IMR-90 (cell line): ENCODE results near the gene STK33. TPM values are rescaled to one million over a fixed set of nuclear protein-coding genes. Genes with fewer than 3 reads are reported as not detected.
A peak's percentile ranks its signal among the peaks of the same experiment; 100 is the strongest.

ENCODE experiments used
- ATAC-seq: fragments of 200-7000 bp; cut with Tn5 transposase; 2 replicates; pipeline ENCODE4 v1.9.1; 2020; ENCODE audit warnings: low read depth, mild to moderate bottlenecking, moderate library complexity
- BruUV-seq: library from RNA; stranded (reverse); fragments of 400-500 nt; replicated peaks from 2 replicates; lab custom pipeline; 2021; lab: Mats Ljungman, UMichigan
- CTCF ChIA-PET: fragments of 300-600 bp; formaldehyde crosslinking; extraction: SDS; loops from one replicate; lab custom pipeline; 2021; ENCODE audit warnings: antibody characterized with exemption; lab: Yijun Ruan, JAX
- POLR2A ChIA-PET: fragments of 300-600 bp; sonication (Branson Sonifier 250); formaldehyde crosslinking; loops from one replicate; lab custom pipeline; 2022; ENCODE audit warnings: antibody characterized with exemption; ENCODE audit not compliant: unreplicated experiment; lab: Charles Lee
- DNase-seq: peaks from one replicate; pipeline ENCODE4 v3.0.0; 2013
- H2AFZ ChIP-seq: replicated peaks from 2 replicates; pipeline ENCODE3; 2013; ENCODE audit warnings: low read length, mild to moderate bottlenecking; ENCODE audit not compliant: poor library complexity
- H2AK5ac ChIP-seq: 2 replicates; pipeline ENCODE4 v1.6.1; 2013; ENCODE audit warnings: low read depth, low read length, inconsistent platforms
- H2AK9ac ChIP-seq: replicated peaks from 2 replicates; pipeline ENCODE3; 2013; ENCODE audit warnings: mild to moderate bottlenecking, low read depth, low read length, moderate library complexity; ENCODE audit not compliant: poor library complexity
- H2BK120ac ChIP-seq: 2 replicates; pipeline ENCODE4 v1.6.1; 2013; ENCODE audit warnings: low read depth, low read length, inconsistent platforms
- H2BK15ac ChIP-seq: 3 replicates; pipeline ENCODE4 v1.6.1; 2013; ENCODE audit warnings: low read depth, low read length, inconsistent platforms
- H2BK20ac ChIP-seq: 2 replicates; pipeline ENCODE4 v1.6.1; 2013; ENCODE audit warnings: low read depth, mild to moderate bottlenecking, inconsistent platforms, low read length, moderate library complexity
- H2BK5ac ChIP-seq: 2 replicates; pipeline ENCODE4 v1.6.1; 2013; ENCODE audit warnings: mild to moderate bottlenecking, low read depth, low read length, inconsistent platforms; ENCODE audit not compliant: poor library complexity, severe bottlenecking
- H3K14ac ChIP-seq: replicated peaks from 2 replicates; pipeline ENCODE4 v1.6.1; 2013; ENCODE audit warnings: low read depth, low read length, inconsistent platforms
- H3K18ac ChIP-seq: 2 replicates; pipeline ENCODE4 v1.6.1; 2013; ENCODE audit warnings: low read depth, low read length, control low read depth
- H3K23ac ChIP-seq: 2 replicates; pipeline ENCODE4 v1.6.1; 2013; ENCODE audit warnings: low read depth, low read length, inconsistent platforms
- H3K27ac ChIP-seq: 2 replicates; pipeline ENCODE4 v1.5.1; 2013; ENCODE audit warnings: mild to moderate bottlenecking, control low read depth, low read length; ENCODE audit not compliant: insufficient read depth
- H3K27me3 ChIP-seq: 2 replicates; pipeline ENCODE4 v1.6.1; 2013; ENCODE audit warnings: low read length; ENCODE audit not compliant: control insufficient read depth, insufficient read depth
- H3K36me3 ChIP-seq: 2 replicates; pipeline ENCODE4 v1.6.1; 2013; ENCODE audit warnings: low read length, mixed read lengths; ENCODE audit not compliant: control insufficient read depth, insufficient read depth
- H3K4ac ChIP-seq: 2 replicates; pipeline ENCODE4 v1.6.1; 2013; ENCODE audit warnings: low read depth, low read length, inconsistent platforms
- H3K4me1 ChIP-seq: 2 replicates; pipeline ENCODE4 v1.6.1; 2013; ENCODE audit warnings: low read length, mixed read lengths; ENCODE audit not compliant: control insufficient read depth, insufficient read depth
- H3K4me2 ChIP-seq: 2 replicates; pipeline ENCODE4 v1.6.1; 2013; ENCODE audit warnings: low read depth, mild to moderate bottlenecking, control low read depth, low read length, moderate library complexity
- H3K4me3 ChIP-seq: 2 replicates; pipeline ENCODE4 v1.5.1; 2013; ENCODE audit warnings: low read depth, mild to moderate bottlenecking, control low read depth, low read length, moderate library complexity; ENCODE audit not compliant: insufficient read depth
- H3K56ac ChIP-seq: 2 replicates; pipeline ENCODE4 v1.6.1; 2013; ENCODE audit warnings: low read length, inconsistent platforms; ENCODE audit not compliant: insufficient read depth; ENCODE audit errors: extremely low read depth
- H3K79me1 ChIP-seq, 2 experiments: 2 replicates each; pipeline ENCODE4 v1.6.1; 2013; ENCODE audit warnings: low read length in 2 of 2, inconsistent platforms in 1 of 2, low read depth in 1 of 2
- H3K9ac ChIP-seq: 2 replicates; pipeline ENCODE4 v1.6.1; 2013; ENCODE audit warnings: low read depth, low read length, control low read depth
- H3K9me1 ChIP-seq: 2 replicates; pipeline ENCODE4 v1.6.1; 2013; ENCODE audit warnings: low read length, inconsistent platforms; ENCODE audit not compliant: insufficient read depth
- H3K9me3 ChIP-seq: 2 replicates; pipeline ENCODE4 v1.6.1; 2013; ENCODE audit warnings: low read length; ENCODE audit not compliant: control insufficient read depth, insufficient read depth
- H4K20me1 ChIP-seq: 2 replicates; pipeline ENCODE4 v1.6.1; 2013; ENCODE audit warnings: low read length, inconsistent platforms; ENCODE audit not compliant: insufficient read depth
- H4K5ac ChIP-seq: 2 replicates; pipeline ENCODE4 v1.6.1; 2013; ENCODE audit warnings: mild to moderate bottlenecking, low read depth, low read length, control low read depth
- H4K8ac ChIP-seq, 2 experiments: 2 replicates each; pipeline ENCODE4 v1.6.1; 2013; ENCODE audit warnings: low read depth in 2 of 2, low read length in 2 of 2, control low read depth in 1 of 2, inconsistent platforms in 1 of 2
- H4K91ac ChIP-seq: 2 replicates; pipeline ENCODE4 v1.6.1; 2013; ENCODE audit warnings: low read depth, low read length, inconsistent platforms; ENCODE audit not compliant: insufficient read depth
- MAFK ChIP-seq: IDR thresholded peaks from 2 replicates; pipeline ENCODE4 v1.6.1; 2012; ENCODE audit warnings: low read depth, low read length, improper control_type of control experiment
- WGBS, 2 experiments: methylation state at CpG; one replicate each; pipeline versions ENCODE4 v1.1.5 to v1.1.7; 2013; ENCODE audit warnings: missing lambda C conversion rate in 2 of 2; ENCODE audit not compliant: insufficient read length in 1 of 2; ENCODE audit errors: extremely low coverage in 2 of 2; 5-methylcytosine and 5-hydroxymethylcytosine counted together
- dilution Hi-C: fragments of 300-500 bp; cut with HindIII; formaldehyde crosslinking; loops from one replicate; pipeline ENCODE4 v1.14.3; 2018; ENCODE audit warnings: low sequenced_read_pairs; ENCODE audit not compliant: unreplicated experiment
- in situ Hi-C: fragments of 300-500 bp; cut with MboI; formaldehyde crosslinking; loops from 3 replicates; pipeline ENCODE4 v1.14.3; 2019; ENCODE audit warnings: low sequenced_read_pairs, inconsistent platforms, mixed read lengths
- intact Hi-C: fragments of 100-400 bp; cut with micrococcal nuclease; formaldehyde crosslinking; loops from 2 replicates; pipeline ENCODE4 v1.10.0; 2022
- polyA plus RNA-seq, 3 experiments: library from polyadenylated mRNA; depleted of rRNA; stranded (reverse); fragments of >200 nt; gene quantifications; 2 replicates each; pipeline ENCODE4 v1.2.3, GENCODE V29; 2012; ENCODE audit warnings: low replicate concordance in 1 of 3
- total RNA-seq: library from RNA; depleted of rRNA; stranded (reverse); fragments of >200 nt; gene quantifications from 2 replicates; pipeline ENCODE4 v1.2.3, GENCODE V29; 2012
- TF ChIP-seq, protein P1 (sequence below): fragments of 150-350 bp; IDR thresholded peaks from 2 replicates; pipeline ENCODE4 v1.6.1; 2017; ENCODE audit warnings: mild to moderate bottlenecking, antibody characterized with exemption, low read length, low read depth

The STK33 gene
- total and polyA plus RNA-seq, 2 of the 4 experiments (the other 2 are of a cell fraction): 2.3 to 2.6 TPM

DNA sequence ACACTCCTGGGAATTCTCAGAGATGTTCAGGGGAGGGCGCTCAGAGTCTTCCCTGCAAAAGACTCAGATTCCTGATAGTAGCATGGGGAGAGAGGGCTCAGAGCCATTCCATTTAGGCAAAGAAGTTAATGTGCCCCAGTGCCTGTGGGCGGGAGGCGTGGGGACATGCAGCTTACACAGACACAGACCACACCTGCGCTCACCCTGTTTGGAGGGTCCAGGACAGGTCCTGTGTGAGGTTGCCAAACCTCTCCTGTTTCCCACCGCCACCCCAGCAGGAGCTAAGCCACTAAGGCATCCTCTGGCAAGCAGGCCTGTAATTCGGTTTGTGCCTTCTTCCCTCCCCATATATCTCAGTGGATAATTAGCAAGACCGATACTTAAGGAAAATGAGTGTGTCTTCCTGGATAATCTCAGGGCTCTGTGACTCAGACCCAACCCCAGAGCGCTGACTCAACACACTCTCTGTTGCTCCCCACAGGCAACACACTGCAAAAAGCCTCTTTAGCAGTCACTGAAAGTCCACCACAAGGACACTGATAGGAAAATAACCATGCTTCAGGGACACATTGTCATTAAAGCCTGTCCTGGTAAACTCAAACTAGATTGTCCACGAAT, 211.5 kb downstream of the STK33 start:
- Histone ChIP-seq H2AK5ac (no peak overlapping the region), H2BK5ac (no peak overlapping the region), H3K27me3 (no peaks in the 10 kb centered on the region), H2BK20ac (no peak overlapping the region), H3K14ac (no peak overlapping the region), H3K4me2 (no peak overlapping the region), H3K56ac (no peak overlapping the region), H3K4ac (no peak overlapping the region), H3K9me3 (no peaks in the 10 kb centered on the region), H2BK120ac (no peak overlapping the region), H4K8ac (no peak overlapping the region), H3K27ac (no peak overlapping the region), H4K5ac (no peak overlapping the region), H3K9me1 (no peaks in the 10 kb centered on the region), H3K79me1 (no peaks in the 10 kb centered on the region), H3K18ac (no peak overlapping the region), H2AK9ac (no peak overlapping the region), H3K4me1 (no peaks in the 10 kb centered on the region), H3K9ac (no peak overlapping the region), H3K4me3 (no peak overlapping the region), H4K20me1 (no peaks in the 10 kb centered on the region), H3K23ac (no peak overlapping the region), H2BK15ac (no peak overlapping the region), H2AFZ (no peak overlapping the region), H4K91ac (no peak overlapping the region), H3K36me3 (no peaks in the 10 kb centered on the region)
- 77% methylated on average over 5 of the region's 9 CpGs; no CpG with 5 or more reads in 1 of the 2 experiments for WGBS, 2 experiments
- no TSS peak for BruUV-seq
- DNase-seq: peak; percentile 33
- intact Hi-C loops (no loop called here), dilution Hi-C loops (no loop called here), in situ Hi-C loops (no loop called here)
- TF ChIP-seq, protein P1, sequence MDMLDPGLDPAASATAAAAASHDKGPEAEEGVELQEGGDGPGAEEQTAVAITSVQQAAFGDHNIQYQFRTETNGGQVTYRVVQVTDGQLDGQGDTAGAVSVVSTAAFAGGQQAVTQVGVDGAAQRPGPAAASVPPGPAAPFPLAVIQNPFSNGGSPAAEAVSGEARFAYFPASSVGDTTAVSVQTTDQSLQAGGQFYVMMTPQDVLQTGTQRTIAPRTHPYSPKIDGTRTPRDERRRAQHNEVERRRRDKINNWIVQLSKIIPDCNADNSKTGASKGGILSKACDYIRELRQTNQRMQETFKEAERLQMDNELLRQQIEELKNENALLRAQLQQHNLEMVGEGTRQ: no peak
- peak; percentile 40; the same call in 1 of the 2 replicates for TF ChIP-seq MAFK
- ChIA-PET POLR2A (no interaction called here), CTCF (no interaction called here)
- no peak for ATAC-seq
